Heart left ventricle (tissue), 16 donors: ENCODE data around the gene SEMA6A. TPM values are rescaled to one million over a fixed set of nuclear protein-coding genes. Genes with fewer than 3 reads are reported as not detected.

ENCODE experiments used
- ATAC-seq, 4 donors: fragments of 200-7000 bp; cut with Tn5 transposase; one replicate each; pipeline ENCODE4 v1.9.1; 2020 to 2022; ENCODE audit warnings: moderate library complexity in 4 of 4, mild to moderate bottlenecking in 3 of 4, moderate number of reproducible peaks in 1 of 4
- DNase-seq, 5 donors: peaks; one replicate each; pipeline ENCODE4 v3.0.0-alpha.2; 2020
- H3K27ac ChIP-seq, 12 donors: fragments of 200-600 bp; sonication (generic) in 4 of 12; one replicate each; pipeline versions ENCODE4 v1.5.0 to v1.8.0; 2016 to 2022; ENCODE audit warnings: mild to moderate bottlenecking in 2 of 12
- H3K27me3 ChIP-seq, 9 donors: fragments of 200-600 bp; sonication (generic) in 2 of 9; one replicate each; pipeline versions ENCODE4 v1.5.1 to v1.8.0; 2016 to 2022; ENCODE audit warnings: mild to moderate bottlenecking in 3 of 9
- H3K36me3 ChIP-seq, 9 donors: fragments of 200-600 bp; sonication (generic) in 2 of 9; one replicate each; pipeline versions ENCODE4 v1.5.0 to v1.8.0; 2018 to 2022; ENCODE audit warnings: mild to moderate bottlenecking in 2 of 9
- H3K4me1 ChIP-seq, 12 donors: fragments of 200-600 bp; sonication (generic) in 4 of 12; one replicate each; pipeline versions ENCODE4 v1.5.0 to v1.8.0; 2016 to 2022; ENCODE audit warnings: mild to moderate bottlenecking in 3 of 12
- H3K4me3 ChIP-seq, 12 donors: fragments of 200-600 bp; sonication (generic) in 4 of 12; one replicate each; pipeline versions ENCODE4 v1.5.0 to v1.8.0; 2017 to 2022; ENCODE audit warnings: mild to moderate bottlenecking in 9 of 12, moderate library complexity in 4 of 12
- H3K9me3 ChIP-seq, 12 donors: fragments of 200-600 bp; sonication (generic) in 4 of 12; one replicate each; pipeline versions ENCODE4 v1.5.0 to v1.8.0; 2016 to 2022; ENCODE audit warnings: mild to moderate bottlenecking in 1 of 12
- POLR2A ChIP-seq, 2 donors: fragments of 450-650 bp; IDR thresholded peaks; one replicate each; pipeline ENCODE4 v1.6.1; 2017; ENCODE audit warnings: antibody characterized with exemption in 2 of 2, mild to moderate bottlenecking in 2 of 2, moderate library complexity in 2 of 2
- WGBS, 4 donors: extraction: QIAGEN DNeasy Blood & Tissue Kit in 2 of 4; methylation state at CpG; one replicate each; pipeline versions ENCODE4 v1.1.5 to v1.1.7; 2013 to 2018; 5-methylcytosine and 5-hydroxymethylcytosine counted together
- intact Hi-C, 10 donors: fragments of 100-400 bp; cut with DNase I; formaldehyde crosslinking; loops; one replicate each; pipeline versions ENCODE4 v1.11.1 to v1.14.2; 2022
- polyA plus RNA-seq, 2 donors: library from polyadenylated mRNA; stranded (reverse); fragments of 200-250 nt; gene quantifications; one replicate each; pipeline ENCODE4 v1.2.3, GENCODE V29; 2013
- total RNA-seq, 9 donors: library from RNA; depleted of rRNA in 2 of 9; stranded (reverse); fragments of >200 nt in 2 of 9; fragmentation: NEBNext Ultra II Directional in 3 of 9; extraction: Animal tissue kit (Norgen Biotek cat#: 25700) in 3 of 9; gene quantifications; one replicate each; pipeline versions ENCODE4 v1.1.0 to v1.2.4, GENCODE V29; 2016 to 2023
- TF ChIP-seq, protein P1 (sequence below), 12 donors: fragments of 200-600 bp; sonication (generic) in 4 of 12; IDR thresholded peaks; one replicate each; pipeline versions ENCODE4 v1.5.0 to v1.8.0; 2018 to 2022; ENCODE audit warnings: antibody characterized with exemption in 12 of 12, mild to moderate bottlenecking in 5 of 12
- donor health status: ischemic (EF 13 %, LVEDD 7.1; RV severe dilation, severe dysfunction).
- donor health status: healthy with polysubstance abuse.
- donor health status: DM: no; HTN: yes; CAD: no.
- donor health status: DM: no; HTN: no; CAD: no.
- donor health status: ischemic (EF 25% LVEDD 6.9; RV normal size, moderate dysfunction).
- donor health status: ischemic (EF 25% LVEDD 5.7; RV mildly dilated, moderate dysfunction).
- donor health status: healthy.
- donor health status: DM: yes; HTN: yes; CAD: no.
- donor health status: ischemic (EF 35%, LVEDD 5.7; RV mildly dilated, moderate dysfunction).
- donor health status: nonischemic (EF 11% LVEDD 7.7; RV severe dilation, severe dysfunction).
- donor health status: DM: yes; HTN: yes; CAD: no.
- donor health status: PGD.
- donor health status: ischemic (EF 29% LVEDD 5.4; RV normal size, mild dysfunction).
- donor health status: nonischemic (EF 23%, LVEDD 6.1; RV moderate dilation, normal function).

Gene SEMA6A
- total and polyA plus RNA-seq, 11 donors, result 2.2 to 12.7 (median 6.3) TPM

DNA sequence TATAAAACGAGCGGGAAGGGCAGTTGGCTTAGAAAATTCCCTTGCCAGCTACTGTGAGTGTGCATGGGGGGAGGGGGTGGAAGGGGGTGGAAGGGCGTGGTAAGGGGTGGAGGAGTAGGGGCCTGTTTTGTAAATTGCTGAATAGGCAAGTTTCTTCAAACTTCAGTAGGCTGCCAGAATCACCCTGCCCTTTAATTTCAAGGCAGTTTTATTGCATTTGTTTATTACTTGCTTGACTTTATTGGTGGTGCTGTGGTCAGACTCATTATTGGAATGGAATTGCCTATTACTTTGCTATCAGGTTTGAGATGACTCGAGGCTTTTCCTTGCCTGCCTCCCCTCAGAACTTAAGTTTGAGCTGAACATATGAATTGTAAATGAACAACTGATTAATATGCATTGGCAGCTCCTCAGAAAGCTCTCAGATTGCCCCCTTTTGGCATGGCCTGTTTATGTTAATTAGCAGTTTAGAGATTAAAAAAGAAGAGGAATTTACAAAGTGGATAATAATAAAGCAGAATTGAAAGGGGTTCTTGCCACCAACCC, 76.0 kb downstream of the SEMA6A start:
- H3K27me3 ChIP-seq, result no peaks in the 10 kb centered on the region
- DNase-seq (no peak), ATAC-seq (no peak)
- no peak overlapping the region for H3K27ac ChIP-seq
- H3K9me3 ChIP-seq, result no peaks in the 10 kb centered on the region
- no peak overlapping the region for H3K4me3 ChIP-seq
- H3K36me3 ChIP-seq, result peaks cover 0 to 36% (median 10%) of the 10 kb centered on the region in 9 donors
- 77 to 81% (median 79%) methylated on average over 4 of the region's 4 CpGs for WGBS, 4 donors
- TF ChIP-seq, protein P1, sequence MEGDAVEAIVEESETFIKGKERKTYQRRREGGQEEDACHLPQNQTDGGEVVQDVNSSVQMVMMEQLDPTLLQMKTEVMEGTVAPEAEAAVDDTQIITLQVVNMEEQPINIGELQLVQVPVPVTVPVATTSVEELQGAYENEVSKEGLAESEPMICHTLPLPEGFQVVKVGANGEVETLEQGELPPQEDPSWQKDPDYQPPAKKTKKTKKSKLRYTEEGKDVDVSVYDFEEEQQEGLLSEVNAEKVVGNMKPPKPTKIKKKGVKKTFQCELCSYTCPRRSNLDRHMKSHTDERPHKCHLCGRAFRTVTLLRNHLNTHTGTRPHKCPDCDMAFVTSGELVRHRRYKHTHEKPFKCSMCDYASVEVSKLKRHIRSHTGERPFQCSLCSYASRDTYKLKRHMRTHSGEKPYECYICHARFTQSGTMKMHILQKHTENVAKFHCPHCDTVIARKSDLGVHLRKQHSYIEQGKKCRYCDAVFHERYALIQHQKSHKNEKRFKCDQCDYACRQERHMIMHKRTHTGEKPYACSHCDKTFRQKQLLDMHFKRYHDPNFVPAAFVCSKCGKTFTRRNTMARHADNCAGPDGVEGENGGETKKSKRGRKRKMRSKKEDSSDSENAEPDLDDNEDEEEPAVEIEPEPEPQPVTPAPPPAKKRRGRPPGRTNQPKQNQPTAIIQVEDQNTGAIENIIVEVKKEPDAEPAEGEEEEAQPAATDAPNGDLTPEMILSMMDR (IDR thresholded peaks at IDR 0.05), result no peak
- TF ChIP-seq POLR2A (IDR thresholded peaks at IDR 0.05), result no peak
- intact Hi-C loops, result loop anchor here in 1 of 10 donors (1.0 kb wide), 1 partner anchor 10 kb away; no protein-coding TSS in a partner anchor
- peaks cover 0 to 14% (median 6%) of the 10 kb centered on the region in 12 donors for H3K4me1 ChIP-seq

DNA sequence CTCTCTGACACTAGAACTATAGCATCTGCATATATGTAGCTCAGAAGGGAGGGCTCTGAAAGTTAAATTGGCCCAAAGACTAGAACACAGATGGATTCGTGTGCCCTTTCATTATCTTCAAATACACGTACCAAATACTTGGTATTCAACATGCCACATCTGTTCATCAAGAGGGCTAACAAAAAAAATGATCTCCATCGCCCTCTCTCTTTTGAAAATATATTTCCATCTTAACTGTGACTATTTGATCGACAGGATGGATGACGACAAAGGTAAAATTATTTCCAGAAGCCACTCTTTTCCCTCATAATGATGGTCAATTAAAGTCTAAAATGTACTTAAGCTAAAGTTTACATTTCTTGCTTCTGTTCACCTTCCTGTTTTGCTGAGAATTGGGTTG, 77.0 kb downstream of the SEMA6A start:
- no peak for DNase-seq
- TF ChIP-seq, protein P1 (IDR thresholded peaks at IDR 0.05), result no peak
- no peak for TF ChIP-seq POLR2A (IDR thresholded peaks at IDR 0.05)
- H3K4me1 ChIP-seq, result peaks cover 0 to 16% (median 2%) of the 10 kb centered on the region in 12 donors
- ATAC-seq, result no peak
- no peak overlapping the region for H3K4me3 ChIP-seq
- no peaks in the 10 kb centered on the region for H3K9me3 ChIP-seq
- peaks cover 0 to 33% (median 10%) of the 10 kb centered on the region in 9 donors for H3K36me3 ChIP-seq
- 85 to 93% (median 88%) methylated on average over 5 of the region's 5 CpGs for WGBS, 4 donors
- intact Hi-C loops, result loop anchor here in 1 of 10 donors (1.0 kb wide), 1 partner anchor 11 kb away; no protein-coding TSS in a partner anchor
- H3K27me3 ChIP-seq, result no peaks in the 10 kb centered on the region
- no peak overlapping the region for H3K27ac ChIP-seq

DNA sequence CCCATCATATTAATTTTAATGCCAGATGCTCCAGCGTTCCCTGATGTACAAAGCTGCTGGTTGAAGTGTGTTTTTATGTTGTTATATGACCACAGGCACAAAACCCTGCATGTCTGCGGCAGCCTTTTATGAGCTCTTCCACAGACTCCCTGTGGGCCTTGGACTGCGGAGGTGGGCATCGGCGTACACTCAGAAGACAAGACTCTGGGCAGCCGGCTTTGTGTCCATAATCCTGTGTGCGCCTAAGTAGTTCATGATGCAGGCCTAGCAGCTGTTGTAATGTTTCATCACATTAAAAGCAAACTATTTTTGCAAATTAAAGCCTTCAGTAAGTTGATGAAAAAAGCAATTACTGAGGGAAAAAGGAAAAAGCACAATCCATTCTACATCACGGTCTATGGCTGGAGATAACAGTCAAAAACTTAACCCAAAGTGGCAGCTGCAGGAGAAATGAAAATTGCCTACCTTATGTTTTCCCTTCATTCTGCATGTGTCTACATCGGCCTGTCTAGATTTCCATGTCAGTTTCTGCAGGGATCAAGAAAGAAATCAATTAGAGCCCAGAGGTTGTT, 78.8 kb downstream of the SEMA6A start:
- TF ChIP-seq POLR2A (IDR thresholded peaks at IDR 0.05), result no peak
- TF ChIP-seq, protein P1 (IDR thresholded peaks at IDR 0.05), result no peak

DNA sequence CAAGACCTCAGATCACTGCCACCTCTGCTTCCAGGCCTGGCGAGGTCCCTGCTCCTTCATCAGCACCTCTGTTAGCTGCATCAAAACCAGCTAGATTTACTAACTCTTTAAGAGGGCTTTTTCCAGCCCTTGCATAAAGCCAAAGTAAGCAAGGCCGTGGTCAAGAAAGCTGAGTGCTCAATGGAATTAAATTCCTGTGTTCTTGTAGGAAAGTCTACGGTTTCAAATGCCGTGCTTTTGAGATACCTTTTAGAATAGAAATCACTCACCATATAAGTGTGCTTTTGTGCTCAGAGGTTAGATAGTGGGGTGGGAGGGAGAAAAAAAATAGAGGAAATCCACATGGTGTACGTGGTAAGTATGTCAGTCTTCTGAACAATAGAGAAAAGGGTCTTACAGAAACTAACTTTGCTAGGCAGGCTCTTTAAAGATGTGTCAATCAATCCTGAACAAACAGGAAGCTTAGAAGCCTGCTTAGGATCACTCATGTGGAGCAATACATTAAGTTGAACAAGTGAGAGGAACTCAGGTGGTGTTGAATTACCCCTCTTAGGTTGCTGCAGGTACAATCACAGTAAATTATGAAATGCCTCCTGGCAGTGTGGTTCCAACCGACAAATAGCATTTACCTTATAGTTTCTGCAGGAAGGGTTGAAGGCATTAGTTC, 79.7 kb downstream of the SEMA6A start:
- TF ChIP-seq POLR2A (IDR thresholded peaks at IDR 0.05), result no peak
- TF ChIP-seq, protein P1 (IDR thresholded peaks at IDR 0.05), result no peak
- Histone ChIP-seq H3K4me3 (no peak overlapping the region), H3K9me3 (no peaks in the 10 kb centered on the region), H3K27ac (no peak overlapping the region), H3K4me1 (peaks cover 0 to 16% (median 0%) of the 10 kb centered on the region in 12 donors), H3K36me3 (peaks cover 0 to 40% (median 10%) of the 10 kb centered on the region in 9 donors), H3K27me3 (no peaks in the 10 kb centered on the region)
- ATAC-seq (no peak), DNase-seq (no peak)
- intact Hi-C loops, result no loop called here
- 71 to 86% (median 84%) methylated on average over 6 of the region's 6 CpGs for WGBS, 4 donors

More for the DNA sequence above, 78.8 kb downstream of the SEMA6A start:
- Histone ChIP-seq H3K4me1 (peaks cover 0 to 16% (median 0%) of the 10 kb centered on the region in 12 donors), H3K4me3 (no peak overlapping the region), H3K9me3 (no peaks in the 10 kb centered on the region), H3K36me3 (peaks cover 0 to 34% (median 10%) of the 10 kb centered on the region in 9 donors), H3K27ac (no peak overlapping the region), H3K27me3 (no peaks in the 10 kb centered on the region)
- ATAC-seq, result no peak
- intact Hi-C loops, result no loop called here
- 97 to 100% (median 98%) methylated on average over 9 of the region's 9 CpGs for WGBS, 4 donors
- no peak for DNase-seq
